Measurements from ENCODE around the gene THSD4.

THSD4 gene

GRCh38 chr15:71755092-71755970, 640.1 kb downstream of the THSD4 start:
- no peak for DNase-seq (ENCODE audit: low spot score)

- DNase-seq (ENCODE audit: low spot score), result no peak
Measured at GRCh38 chr15:71756599-71757352, 641.5 kb downstream of the THSD4 start.

- no peak for DNase-seq (ENCODE audit: low spot score)
Measured at GRCh38 chr15:71757741-71758530, 642.7 kb downstream of the THSD4 start.

DNA sequence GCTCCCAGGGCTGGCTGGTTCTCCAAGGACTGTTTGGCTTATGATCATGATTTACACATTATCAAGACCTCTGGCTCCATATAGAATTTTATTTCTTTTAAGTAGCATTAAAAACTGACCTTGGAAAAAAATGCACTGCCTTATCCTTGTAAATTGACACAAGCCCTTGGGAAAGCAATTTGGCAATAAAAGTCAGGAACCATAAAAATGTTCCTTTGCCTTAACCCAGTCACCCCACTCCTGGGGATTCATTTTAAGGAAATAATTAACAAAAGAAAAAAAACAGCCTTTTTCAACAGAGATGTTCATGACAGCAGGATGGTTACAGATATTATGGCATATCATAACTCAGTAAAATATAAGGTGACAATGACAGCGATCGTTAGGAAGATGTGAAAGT, 643.4 kb downstream of the THSD4 start:
- no peak for DNase-seq (ENCODE audit: low spot score)

DNA sequence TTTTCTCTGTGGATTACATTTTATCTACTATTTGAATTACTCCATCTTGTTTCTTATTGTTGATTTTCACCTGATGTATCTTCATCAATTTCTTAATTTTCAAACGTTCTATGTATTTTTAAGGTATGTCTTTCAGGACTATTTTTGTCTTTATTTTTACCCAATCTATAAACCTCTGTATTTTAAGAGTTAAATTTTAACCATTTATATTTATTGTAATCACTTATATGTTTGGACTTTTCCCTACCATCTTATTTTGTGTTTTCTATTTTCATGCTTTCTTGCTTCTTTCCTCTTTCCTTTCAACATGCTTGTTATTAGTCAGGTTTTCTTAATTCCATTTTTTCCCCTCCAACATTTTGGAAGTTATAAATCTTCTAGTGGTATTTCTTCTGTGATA, 645.6 kb downstream of the THSD4 start:
- DNase-seq (ENCODE audit: low spot score), result no peak

GRCh38 chr15:71761649-71762048, 646.4 kb downstream of the THSD4 start:
- DNase-seq (ENCODE audit: low spot score), result no peak

DNA sequence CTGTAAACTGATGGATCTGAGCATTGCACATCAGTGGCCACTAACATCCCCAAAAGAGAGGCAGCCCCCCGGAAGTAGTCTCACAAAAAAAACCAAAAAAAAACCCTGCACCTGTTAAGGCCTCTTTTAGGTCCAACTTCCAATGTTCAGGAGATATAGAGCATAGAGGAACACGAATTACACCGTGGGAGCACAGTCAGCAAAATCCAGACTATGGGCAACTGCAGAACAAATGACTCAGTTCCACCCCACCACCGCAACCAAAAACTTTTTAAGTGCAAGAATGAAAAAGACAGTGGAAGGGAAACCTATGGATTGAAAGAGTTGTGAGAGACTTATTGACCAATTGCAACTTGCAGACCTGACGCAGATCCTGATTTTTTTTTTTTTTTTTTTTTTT, 652.9 kb downstream of the THSD4 start:
- no peak for DNase-seq (ENCODE audit: low spot score)

GRCh38 chr15:71773206-71773859, 658.1 kb downstream of the THSD4 start:
- DNase-seq (ENCODE audit: low spot score), result no peak

- DNase-seq (ENCODE audit: low spot score), result no peak
Measured at GRCh38 chr15:71775856-71776255, 660.6 kb downstream of the THSD4 start.

GRCh38 chr15:71776304-71776703, 661.0 kb downstream of the THSD4 start:
- no peak for DNase-seq (ENCODE audit: low spot score)

DNA sequence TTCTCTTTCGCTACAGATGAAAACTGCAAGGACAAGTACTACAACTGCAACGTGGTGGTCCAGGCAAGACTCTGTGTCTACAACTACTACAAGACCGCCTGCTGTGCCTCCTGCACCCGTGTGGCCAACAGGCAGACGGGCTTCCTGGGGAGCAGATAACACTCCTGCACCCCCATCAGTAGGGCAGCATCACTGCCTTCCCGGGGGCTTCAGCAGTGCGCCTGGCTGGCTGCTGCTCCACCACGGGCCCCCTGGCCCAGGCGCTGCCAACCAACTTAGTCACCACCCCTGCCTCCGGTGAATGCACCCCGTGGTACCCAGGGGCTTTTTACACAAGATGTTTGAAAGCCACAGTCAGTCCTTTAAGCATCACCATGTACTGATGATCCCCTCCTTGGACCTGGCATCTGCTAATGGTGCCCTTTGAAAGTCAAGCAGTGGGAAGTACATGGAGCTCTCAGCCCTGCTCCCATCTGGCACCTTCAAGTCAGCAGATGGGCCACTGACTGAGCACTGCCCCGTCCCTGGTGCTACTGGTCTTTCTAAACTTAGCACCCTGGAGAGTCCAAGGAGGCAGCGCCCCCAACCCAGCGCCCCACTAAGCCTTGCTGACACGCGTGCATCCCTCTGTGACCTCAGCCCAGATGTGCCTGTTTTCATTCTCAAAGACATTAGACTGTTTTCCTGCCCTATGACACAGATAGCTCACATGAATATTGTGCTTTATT, 662.1 kb downstream of the THSD4 start:
- DNase-seq (ENCODE audit: low spot score), result no peak

- DNase-seq (ENCODE audit: low spot score), result no peak
Measured at GRCh38 chr15:71779073-71779797, 664.0 kb downstream of the THSD4 start.

DNA sequence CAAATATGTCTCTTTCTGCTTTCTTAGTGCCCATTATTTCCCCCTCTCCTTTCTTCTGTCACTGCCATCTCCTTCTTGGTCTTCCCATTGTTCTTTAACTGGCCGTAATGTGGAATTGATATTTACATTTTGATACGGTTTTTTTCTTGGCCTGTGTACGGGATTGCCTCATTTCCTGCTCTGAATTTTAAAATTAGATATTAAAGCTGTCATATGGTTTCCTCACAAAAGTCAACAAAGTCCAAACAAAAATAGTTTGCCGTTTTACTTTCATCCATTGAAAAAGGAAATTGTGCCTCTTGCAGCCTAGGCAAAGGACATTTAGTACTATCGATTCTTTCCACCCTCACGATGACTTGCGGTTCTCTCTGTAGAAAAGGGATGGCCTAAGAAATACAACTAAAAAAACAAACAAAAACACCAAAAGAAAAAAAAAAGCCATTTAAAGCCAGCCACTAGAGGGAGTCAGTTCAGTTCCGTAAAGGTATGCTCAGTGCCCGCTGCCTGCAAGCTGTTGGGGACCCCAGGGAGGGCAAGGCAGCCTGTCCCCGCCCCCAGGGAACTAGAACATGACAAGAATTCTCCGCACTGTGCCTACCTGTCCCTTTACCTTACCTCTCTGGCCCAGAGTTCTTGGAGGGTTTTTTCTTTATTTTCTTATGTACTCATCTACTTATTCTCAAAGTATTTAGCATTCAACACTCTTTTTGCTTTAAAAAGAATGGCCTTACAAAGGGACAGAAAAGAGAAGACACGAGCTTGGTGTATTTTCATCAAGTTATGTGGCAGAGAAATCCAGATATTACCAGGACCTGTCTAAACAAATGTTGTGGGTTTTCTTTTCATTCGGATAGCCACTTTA, 665.1 kb downstream of the THSD4 start:
- DNase-seq (ENCODE audit: low spot score), result peak; percentile 80

- DNase-seq (ENCODE audit: low spot score), result no peak
Measured at GRCh38 chr15:71781179-71781964, 666.1 kb downstream of the THSD4 start.

DNA sequence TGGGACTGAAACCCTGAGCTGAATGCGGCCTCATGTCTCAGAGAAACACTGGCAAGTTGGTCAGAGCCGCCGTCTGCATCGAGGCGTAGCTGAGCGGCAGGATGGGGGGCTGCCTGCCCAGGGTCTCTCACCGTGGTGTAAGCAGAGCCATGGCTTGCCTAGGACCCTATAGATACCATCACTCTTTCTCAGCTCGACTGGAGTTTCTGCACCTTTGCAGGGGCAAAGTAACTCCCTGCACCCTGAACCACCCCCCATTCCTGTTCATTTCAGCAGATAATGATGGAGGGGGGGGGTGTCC, 666.6 kb downstream of the THSD4 start:
- DNase-seq (ENCODE audit: low spot score), result no peak

- no peak for DNase-seq (ENCODE audit: low spot score)
Measured at GRCh38 chr15:71782422-71783165, 667.3 kb downstream of the THSD4 start.

DNA sequence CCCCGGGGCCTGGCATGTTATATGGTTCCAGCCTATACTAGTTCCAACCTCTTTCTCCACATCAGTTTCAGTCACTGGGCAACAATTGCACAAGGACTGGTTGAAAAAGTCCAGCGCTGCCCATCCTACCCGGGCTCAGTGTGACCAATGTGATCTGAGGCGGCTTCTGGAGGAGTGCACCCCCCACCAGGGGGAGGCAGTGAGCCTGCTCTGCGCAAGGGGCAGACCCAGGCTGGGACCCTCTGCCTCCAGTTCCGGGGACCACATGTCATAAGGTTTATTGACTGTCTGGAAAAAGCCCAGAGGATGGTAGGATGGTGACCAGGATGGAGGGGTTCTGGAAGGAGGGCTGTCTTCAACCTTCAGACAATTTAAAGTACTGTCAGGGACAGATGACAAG, 669.4 kb downstream of the THSD4 start:
- peak; percentile 46 for DNase-seq (ENCODE audit: low spot score)

GRCh38 chr15:71785996-71786395, 670.7 kb downstream of the THSD4 start:
- DNase-seq (ENCODE audit: low spot score), result no peak
